Smooth muscle cell of bladder (primary cell): ENCODE data around the gene SPAM1. TPM values are rescaled to one million over a fixed set of nuclear protein-coding genes. Genes with fewer than 3 reads are reported as not detected.

ENCODE experiments used
- total RNA-seq: library from RNA; depleted of rRNA; stranded (reverse); fragments of >200 nt; gene quantifications from 2 replicates; pipeline ENCODE4 v1.2.3, GENCODE V29; 2014

Gene SPAM1, protein sequence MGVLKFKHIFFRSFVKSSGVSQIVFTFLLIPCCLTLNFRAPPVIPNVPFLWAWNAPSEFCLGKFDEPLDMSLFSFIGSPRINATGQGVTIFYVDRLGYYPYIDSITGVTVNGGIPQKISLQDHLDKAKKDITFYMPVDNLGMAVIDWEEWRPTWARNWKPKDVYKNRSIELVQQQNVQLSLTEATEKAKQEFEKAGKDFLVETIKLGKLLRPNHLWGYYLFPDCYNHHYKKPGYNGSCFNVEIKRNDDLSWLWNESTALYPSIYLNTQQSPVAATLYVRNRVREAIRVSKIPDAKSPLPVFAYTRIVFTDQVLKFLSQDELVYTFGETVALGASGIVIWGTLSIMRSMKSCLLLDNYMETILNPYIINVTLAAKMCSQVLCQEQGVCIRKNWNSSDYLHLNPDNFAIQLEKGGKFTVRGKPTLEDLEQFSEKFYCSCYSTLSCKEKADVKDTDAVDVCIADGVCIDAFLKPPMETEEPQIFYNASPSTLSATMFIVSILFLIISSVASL
- total RNA-seq: not detected in 2 replicates

DNA sequence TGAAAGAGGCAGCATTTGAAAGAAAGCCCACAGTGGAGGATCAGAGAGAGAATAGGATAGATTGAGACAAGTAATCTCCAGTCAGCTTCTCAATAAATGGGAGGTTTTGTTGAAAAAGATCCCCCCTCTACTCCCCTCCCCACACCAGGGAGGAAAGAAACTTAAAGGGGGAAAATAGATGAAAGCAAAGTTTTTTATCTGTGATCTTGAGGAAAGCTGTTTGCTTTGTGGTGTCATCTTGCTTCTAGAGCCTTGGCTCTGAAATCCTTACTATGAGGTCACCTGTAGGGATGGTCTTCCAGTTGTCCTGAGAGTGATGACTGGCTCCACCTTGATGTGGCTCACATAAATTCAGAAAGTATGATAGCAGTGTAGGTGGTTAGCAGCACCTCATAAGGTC lies at the start of gene SPAM1:
Gene SPAM1 (plus strand): TSS at position 301 of the 400 bp plus-strand sequence. CDS start 28,330 bp downstream, outside the sequence.

Other genes with a start within 250 kb of the SPAM1 start
- gene WASL, start 176.2 kb upstream of the SPAM1 start, total RNA-seq: 7.4 and 8.5 TPM in 2 replicates
- not detected in 2 replicates for gene HYAL4, start 80.1 kb upstream of the SPAM1 start, total RNA-seq
- not detected in 2 replicates for gene TMEM229A, start 107.8 kb downstream of the SPAM1 start, total RNA-seq